NCI-H1417 treated with DMSO at 0.1 percent for 48 hours (cell line): Measurements from ENCODE around the gene EMC9.
"Not testable (repeated sequence)": the region's sequence is repeated elsewhere in the genome, so short reads cannot be mapped to it uniquely, and the experiment has no call there.

ENCODE experiments used
- DNase-seq: peaks from one replicate; lab custom pipeline; 2025; lab: John Stamatoyannopoulos, UW

Gene EMC9

DNA sequence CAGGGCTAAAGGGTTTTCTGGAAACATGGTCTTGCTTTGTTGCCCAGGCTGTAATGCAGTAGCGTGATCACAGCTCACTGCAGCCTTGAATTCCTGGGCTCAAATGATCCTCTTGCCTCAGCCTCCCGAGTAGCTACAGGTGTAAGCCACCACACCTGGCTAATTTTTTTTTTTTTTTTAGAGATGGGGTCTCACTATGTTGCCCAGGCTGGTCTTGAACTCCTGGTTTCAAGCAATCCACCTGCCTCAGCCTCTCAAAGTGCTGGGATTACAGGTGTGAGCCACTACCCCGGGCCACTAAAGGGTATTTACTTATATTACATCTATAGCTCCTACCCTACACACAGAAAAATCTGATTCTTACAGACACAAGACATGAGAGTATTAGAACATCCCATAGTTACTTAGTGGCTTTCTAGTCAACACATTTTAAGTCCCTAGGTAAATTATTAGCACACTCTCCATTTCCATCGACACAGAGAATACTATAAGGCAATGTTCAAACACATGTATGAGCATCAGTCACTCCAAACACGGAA is 33.0 kb downstream of the EMC9 start:
- no peak for DNase-seq

DNA sequence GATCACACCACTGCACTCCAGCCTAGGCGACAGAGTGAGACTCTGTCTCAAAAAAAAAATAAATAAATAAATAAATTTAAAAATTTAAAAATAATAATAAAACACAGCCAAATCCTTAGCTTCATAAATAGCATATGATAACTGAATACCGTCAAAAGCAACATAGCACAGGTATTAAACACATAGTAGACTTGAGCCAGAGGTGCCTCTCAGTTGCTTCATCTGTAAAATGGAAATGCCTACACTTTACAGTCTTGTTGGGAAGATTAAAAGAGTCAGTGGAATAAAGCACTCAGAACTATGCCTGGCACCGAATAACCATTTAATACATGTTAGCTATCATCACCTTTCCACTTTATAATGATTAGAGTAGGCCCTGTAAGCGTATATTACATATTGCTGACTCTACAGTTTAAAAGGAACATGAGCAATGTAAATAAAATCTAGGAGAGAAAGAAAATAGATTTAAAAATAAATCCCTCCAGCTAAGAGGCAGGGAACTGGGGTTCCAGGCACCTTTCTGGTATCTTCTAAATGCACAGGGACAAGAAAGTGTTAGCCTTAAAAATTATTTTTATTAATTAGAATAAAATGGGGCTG is 34.6 kb downstream of the EMC9 start:
- no peak for DNase-seq

DNA sequence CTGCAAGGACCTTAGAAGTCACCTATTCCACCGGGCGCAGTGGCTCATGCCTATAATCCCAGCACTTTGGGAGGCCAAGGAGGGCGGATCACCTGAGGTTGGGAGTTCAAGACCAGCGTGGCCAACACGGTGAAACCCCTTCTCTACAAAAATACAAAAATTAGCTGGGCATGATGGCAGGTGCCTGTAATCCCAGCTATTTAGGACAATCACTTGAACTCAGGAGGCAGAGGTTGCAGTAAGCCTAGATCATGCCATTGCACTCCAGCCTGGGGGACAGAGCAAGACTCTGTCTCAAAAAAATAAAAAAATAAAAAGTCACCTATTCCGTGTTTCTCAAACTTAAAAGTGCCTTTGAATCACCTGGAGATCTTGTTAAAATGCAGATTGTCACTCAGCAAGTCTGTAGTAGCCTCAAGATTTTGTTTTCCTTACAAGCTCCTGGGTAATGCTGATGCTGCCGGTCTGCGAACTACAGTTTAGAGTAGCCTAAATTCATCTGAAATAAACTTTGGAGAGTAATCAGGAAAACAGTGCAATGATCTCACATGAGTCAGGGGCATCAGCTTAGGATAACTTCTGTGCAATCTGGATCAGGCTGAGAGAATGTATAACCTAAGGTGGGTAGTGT is 35.7 kb downstream of the EMC9 start:
- DNase-seq = not testable (repeated sequence)

DNA sequence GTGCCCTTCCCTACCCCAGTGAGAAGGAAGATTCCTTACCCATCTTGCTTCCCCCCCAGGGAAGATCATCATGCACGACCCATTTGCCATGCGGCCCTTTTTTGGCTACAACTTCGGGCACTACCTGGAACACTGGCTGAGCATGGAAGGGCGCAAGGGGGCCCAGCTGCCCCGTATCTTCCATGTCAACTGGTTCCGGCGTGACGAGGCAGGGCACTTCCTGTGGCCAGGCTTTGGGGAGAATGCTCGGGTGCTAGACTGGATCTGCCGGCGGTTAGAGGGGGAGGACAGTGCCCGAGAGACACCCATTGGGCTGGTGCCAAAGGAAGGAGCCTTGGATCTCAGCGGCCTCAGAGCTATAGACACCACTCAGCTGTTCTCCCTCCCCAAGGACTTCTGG is 37.9 kb downstream of the EMC9 start:
- DNase-seq = no peak

DNA sequence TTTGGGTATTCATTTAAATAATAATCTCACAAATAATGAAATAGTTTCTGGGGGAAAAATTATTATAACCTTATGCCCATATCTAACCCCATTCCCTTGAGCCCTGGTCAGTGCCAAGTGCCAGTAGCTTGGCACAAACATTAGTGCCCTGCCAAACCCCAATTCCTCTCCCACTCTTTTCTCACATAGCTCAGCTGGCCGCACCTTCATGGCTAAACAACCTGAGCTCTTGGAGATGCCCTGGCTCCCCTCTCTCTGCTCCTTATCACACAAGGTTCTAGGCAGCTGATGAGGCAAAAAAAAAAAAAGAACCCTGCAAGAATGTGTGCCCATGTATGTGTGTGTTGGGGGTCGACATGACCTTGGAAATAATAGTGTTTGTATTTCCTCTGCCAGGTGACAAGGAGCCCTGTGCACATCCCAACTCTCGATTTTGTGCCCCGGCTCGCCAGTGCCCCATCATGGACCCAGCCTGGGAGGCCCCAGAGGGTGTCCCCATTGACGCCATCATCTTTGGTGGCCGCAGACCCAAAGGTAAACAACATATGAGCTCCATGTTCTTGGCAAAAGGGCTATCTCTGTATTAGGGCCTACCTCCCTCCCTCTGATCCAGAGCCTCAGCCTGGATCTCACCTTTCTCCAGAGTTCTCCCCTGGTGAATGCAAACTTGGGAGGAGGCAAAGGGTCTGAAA is 38.9 kb downstream of the EMC9 start:
- no peak for DNase-seq

DNA sequence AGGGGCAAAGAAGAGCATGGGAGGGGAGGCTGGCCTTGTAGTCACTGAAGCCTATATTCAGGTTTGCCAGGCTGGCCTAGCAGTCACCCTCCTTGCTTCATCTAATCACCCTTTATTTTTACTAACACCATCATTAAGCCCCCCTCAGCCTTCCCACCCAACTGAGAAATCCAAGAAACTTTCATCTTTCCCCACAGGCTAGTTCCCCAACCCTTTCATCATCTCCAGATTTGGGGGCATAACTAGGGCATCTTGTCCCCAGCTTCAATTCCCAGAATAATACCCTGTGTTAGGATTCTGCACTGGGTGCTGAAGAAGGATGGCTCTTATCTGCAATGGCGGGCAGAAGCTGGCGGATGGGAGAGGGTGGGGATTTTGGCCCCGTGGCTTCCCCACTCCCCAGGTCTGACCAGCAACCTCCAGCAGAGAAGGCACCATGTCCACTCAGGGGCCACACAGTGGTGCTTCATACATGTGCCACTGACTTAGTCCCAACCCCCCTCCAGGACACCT is 40.4 kb downstream of the EMC9 start:
- DNase-seq = no peak

DNA sequence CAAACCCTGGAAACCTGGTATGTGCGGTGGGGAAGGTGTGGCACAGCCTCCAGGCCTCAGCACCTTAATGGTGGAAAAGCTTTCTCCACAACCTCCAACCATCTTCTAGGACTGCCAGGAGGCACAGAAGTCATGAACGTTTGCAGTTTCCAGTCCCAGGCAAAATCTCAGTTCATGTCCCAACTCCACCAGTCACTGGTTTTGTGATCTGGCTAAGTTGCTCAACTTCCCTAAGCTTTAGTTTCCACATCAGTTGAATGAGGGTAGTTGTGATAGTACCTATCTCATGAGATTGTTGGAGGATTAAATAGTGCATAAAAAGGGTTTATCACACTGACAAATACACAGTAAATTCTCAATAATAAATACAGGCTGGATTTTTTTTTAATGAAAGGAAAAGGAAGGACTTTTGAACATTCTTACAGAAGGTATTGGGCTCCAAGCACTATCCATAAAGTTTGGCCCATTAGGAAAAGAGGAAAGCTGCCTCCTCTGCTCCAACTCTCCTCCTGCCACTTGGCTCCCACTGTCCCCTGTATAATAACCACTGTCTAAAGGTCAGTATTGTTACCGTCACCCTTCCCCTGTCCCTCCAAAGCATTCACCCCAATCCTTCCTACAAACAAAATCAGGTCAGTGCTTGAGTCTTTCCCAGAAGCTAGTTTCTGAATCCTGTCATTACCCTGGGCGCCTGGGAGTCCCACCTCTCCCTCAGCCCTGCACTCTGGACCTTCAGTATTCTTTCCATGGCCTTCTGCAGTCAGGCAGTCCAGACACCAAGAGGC is 41.0 kb downstream of the EMC9 start:
- no peak for DNase-seq

DNA sequence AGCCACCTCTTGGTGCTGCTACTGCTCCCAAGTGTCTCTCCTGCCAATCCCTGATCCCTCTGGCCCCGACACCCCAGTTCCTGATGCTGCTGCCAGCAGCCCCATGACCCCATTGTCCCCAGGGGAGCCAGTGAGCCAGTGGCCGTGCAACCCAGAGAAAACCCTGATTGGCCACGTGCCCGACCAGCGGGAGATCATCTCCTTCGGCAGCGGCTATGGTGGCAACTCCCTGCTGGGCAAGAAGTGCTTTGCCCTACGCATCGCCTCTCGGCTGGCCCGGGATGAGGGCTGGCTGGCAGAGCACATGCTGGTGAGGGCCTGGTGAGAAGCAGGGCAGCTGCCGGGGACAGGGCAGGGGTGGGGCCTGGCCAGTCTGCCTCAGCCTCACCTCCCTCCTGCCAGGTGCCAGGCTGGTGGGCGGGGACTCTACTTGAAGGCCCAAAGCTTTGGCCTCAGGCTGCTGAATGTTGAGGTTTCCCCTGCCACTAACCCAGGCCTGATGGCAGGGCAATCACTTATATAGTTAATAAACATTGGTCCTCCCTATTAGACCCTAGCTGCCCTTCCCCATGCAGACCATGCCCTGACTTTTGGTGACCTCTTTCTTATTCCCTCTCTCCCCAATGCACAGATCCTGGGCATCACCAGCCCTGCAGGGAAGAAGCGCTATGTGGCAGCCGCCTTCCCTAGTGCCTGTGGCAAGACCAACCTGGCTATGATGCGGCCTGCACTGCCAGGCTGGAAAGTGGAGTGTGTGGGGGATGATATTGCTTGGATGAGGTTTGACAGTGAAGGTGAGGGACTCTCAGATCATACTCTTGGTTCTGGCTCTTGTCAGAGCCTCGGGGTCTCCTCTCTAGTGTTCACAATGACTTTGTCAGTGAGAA is 42.2 kb downstream of the EMC9 start:
- no peak for DNase-seq

DNA sequence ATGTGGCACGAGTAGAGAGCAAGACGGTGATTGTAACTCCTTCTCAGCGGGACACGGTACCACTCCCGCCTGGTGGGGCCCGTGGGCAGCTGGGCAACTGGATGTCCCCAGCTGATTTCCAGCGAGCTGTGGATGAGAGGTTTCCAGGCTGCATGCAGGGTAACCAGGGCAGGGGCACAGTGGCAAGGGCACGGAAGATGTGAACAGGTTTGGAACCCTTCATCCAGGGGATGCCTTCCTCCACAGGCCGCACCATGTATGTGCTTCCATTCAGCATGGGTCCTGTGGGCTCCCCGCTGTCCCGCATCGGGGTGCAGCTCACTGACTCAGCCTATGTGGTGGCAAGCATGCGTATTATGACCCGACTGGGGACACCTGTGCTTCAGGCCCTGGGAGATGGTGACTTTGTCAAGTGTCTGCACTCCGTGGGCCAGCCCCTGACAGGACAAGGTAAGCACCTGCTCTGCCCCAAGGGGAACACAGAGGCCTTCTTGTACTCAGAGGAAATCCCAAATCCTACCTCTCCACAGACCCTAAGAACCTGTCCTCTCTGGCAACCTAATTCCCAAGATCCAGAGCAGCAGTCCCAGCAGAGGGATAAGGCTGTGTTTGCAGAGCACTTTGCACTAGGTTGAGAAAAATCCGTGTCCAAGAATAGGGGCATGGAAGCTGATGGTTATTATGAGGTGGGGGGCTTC is 43.0 kb downstream of the EMC9 start:
- DNase-seq = no peak

DNA sequence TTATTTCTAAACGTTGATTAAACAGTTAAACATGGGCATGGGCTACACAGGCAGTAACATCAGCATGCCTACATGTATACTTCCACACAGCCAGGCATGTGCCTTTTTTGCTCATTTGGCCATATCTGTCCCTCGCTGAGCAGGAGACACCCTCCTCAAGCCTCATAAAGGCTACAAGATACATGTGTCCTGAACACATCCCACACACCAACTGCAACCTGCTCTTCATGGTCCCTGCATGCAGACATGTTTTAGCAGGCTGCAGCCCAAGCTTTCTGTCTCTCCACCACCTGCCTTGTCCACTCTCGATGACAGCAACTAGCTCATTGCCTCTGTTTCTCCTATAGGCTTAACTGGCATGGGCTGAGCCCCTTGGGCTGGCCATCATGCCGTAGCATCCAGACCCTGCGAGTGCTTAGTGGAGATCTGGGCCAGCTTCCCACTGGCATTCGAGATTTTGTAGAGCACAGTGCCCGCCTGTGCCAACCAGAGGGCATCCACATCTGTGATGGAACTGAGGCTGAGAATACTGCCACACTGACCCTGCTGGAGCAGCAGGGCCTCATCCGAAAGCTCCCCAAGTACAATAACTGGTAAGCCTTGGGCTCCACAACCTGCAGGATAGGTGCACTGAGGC is 44.7 kb downstream of the EMC9 start:
- no peak for DNase-seq

DNA sequence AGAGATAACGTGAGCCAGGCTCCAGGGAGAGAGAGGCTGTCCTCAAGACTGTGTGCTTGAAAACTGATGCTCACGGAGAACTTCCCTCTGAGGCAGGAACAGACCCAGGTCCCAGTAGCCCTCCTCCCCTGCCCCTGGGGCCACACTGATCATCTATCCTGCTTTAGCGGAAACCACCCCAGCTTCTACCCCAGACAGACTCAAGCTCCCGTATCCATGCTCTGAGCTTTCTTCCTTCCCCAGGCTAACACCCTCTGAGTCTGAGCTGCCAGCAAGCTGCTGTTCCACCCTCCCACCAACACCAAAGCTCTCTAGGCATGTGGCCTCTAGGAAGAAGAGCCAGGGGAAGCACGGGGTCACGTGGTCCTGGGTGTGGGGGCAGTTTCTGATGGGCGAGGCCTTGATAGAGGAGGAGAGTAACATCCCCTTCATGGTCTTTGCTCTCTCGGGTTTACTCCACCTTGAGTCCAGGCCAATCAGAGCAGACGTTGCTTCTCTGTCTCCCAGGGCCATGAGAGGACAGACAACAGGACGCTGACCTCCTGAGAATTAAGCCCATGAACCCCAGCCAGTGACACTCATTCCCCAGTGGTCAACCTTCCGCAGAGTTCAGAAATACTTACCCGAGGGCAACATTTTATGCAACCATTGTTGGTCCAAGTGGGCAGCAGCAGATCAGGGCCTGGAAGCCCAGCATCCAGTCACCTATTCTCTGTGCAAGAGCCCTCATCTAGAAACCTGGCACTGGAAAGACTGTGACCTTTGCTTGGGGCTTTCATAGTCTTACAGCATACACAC is 45.9 kb downstream of the EMC9 start:
- DNase-seq = no peak

DNA sequence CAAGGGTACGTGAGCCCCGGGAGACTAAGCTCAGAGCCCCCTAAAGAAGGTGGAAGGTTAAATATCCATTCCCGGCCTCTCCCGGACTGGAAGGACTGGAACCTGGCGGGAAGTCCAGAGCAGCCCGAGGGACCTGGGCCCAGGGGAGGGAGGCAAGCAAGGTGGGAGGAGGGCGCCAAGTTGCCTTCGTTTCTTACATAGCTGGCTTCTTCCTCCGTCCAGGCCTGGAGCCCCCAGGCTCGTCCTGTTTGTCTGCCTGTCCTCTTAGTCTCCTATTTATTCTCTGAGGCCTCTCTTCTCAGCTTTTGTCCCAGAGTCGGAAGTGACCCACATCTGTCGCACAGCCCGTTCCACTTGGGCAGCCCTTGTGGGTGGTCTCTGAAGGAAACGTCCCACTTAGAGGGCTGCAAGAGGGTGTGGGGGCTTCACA is 46.5 kb downstream of the EMC9 start:
- no peak for DNase-seq

DNA sequence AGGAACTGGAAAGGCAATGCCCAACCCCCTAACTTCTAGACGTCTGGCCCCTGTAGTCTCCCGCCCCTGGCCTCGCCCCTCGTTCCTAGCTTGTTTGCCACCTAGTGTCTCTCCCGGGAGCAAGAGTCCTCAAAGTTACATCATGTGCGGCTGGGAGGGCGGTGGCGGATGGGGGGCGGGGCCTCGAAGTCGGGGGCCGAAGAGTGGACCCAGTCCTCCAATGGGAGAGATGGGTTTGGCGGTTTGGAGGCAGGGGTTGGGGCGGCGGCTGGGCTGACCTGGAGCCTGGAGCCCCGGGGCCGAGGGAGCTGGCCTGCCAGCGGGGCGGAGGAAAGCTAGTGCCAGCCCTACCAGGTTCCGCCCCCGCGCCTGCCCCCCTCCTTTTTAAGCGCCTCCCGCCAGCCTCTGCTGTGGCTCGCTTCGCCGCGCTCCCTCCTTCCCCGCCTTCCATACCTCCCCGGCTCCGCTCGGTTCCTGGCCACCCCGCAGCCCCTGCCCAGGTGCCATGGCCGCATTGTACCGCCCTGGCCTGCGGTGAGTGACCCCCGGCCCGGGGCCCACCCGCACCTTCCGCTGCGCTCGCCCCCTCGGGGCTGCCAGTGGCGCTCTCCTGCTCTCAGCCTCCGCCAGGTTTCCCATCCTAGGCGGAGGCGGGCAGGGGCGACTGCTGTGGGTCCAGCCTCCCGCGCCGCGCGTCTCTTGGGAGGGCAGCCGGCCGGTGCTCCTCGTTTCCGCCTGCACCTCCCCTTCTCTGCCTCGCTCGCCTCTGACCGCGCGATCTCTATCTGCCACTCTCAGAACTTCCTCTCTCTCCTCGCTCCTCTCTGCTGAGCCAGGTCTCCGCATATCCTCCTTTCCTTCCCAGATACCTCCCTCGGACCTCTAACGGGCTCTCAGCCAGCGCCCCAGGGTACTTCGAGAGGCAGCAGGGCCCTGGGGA is 47.2 kb downstream of the EMC9 start, which contains the start of gene PCK2:
TSS of gene PCK2 (plus strand) at position 411 of the 940 bp plus-strand sequence. CDS start at position 506, 95 bp downstream.
- peak; percentile 71 for DNase-seq

DNA sequence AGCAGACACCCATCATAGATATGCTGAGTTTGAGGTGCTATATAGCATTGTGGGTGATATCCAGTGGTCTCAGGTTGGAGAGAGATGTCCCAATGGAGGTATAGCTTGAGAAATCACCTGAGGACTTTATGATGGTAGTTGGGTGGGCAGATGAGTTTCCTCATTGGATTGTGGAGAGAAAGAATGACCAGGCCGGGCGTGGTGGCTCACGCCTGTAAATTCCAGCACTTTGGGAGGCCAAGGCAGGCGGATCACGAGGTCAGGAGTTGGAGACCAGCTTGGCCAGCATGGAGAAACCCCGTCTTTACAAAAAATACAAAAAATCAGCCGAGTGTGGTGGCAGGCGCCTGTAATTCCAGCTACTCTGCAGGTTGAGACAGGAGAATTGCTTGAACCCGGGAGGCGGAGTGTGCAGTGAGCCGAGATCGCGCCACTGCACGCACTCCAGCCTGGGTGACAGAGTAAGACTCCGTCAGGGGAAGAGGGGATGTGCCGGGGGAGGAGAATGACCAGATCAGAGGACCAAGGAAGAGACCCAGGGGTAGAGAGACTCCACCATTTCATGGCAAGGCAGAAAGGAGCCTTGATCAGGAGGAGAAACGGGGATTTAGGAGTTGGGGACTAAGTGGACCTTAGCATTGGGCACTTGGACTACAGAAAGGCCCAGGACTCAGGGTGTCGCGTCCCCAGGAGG is 48.0 kb downstream of the EMC9 start:
- no peak for DNase-seq

DNA sequence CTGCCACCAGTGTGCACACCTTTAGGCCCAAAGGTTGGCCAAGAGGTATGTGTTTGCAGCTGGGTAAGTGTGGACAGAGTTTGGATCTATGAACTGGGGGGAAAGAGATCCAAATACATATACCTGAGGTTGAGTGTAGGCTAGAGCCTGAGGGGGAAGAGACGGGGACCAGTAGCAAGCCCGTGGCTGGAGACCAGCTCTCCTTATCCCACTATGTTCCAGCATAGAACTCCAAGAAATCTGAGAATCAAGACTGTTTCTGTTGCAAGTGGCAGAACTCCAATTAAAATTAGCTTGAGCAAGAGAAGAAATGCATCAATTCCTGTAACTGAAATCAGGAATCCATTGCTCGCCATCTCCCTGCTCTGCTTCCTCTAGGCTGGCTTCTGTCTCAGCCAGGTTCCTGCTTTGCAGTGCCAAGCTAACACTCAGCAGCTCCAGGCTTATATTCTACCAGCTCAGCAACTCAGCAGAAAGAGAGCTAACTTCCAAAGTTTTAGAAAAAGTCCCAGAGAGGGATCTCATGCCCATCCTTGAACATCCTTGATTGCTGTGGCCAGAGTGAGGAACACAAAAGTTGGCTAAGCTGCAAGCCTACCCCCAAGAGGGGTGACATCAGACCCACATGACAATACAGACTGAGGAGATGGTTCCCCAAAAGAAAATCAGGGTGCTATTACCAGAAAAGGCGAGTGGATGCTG is 48.7 kb downstream of the EMC9 start:
- DNase-seq = no peak

DNA sequence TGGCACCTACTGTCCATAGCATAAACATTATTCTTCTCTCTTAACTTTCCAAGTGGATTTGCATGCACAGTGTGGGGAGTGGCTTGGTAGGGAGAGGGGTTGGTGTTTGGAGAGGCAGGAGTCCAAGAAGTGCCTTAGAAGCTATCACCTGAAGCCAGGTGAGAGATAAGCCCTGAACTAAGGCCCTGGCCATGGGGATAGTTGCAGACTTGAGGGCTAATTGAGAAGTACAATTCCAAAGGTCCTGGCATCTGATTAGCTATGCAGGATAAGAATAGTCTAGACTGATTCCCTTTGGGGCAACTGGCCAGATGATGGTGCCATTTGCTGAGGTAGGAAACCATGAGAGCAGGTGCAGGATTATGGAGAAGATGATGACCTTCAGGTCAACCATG is 49.3 kb downstream of the EMC9 start:
- no peak for DNase-seq

DNA sequence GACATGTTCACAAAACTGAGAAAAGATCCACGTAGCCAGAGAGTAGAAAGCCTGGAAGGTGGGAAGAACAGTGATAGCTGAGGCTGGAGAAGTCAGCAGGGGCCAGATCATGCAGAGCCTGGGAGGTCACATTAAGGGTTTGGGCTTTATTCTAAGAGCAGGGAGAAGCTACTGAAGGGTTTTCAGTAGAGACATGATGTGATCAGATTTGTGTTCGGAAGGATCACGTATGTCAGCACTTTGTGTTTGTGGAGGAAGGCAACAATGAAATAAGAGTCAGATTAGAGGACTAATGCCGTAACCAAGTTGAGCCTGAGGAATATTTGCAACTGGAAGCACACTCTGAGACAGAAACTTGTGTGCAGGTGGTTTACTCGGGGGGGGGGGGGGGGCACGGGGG is 51.5 kb downstream of the EMC9 start:
- DNase-seq = no peak
